Measurements from ENCODE around the gene IDH2. TPM values are rescaled to one million over a fixed set of nuclear protein-coding genes. Genes with fewer than 3 reads are reported as not detected.

The IDH2 gene
- total and polyA plus RNA-seq, 2 of the 13 experiments (the other 11 are each of a cell fraction or from before 2014, with no cell fraction given) = 121 to 145 TPM

DNA sequence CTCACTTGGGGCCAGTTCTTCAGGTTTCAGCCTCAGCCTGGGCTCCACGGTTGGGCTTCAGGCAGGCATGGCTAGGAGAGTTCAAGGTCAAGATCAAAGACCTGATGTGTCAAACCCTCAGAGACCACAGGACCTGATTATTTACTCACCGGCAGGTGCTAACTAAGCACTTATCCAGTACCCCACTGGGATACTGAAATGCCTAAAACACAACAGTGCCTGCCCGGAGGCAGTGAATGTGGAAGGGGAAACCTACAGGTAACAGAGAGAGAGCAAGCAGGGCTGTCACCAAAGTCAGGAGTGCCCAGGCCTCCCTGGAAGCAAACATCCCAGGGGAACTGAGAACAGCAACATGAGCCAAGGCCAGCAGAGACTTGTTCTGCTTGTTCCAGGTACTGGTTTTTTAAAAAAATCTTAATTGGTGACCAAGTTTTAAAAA, 6.7 kb downstream of the IDH2 start (continued):
- TF ChIP-seq HCFC1 (IDR thresholded peaks at IDR 0.05; ENCODE audit: low read depth, low read length) = no peak
- TF ChIP-seq PITX1 (CRISPR knock-in tag; IDR thresholded peaks at IDR 0.05) = peak; percentile 38; the same call in 1 of the 2 replicates
- TF ChIP-seq ZMYM3 (CRISPR knock-in tag; IDR thresholded peaks at IDR 0.05) = peak; percentile 63; the same call in 1 of the 2 replicates
- peak; percentile 90 for TF ChIP-seq SKI (IDR thresholded peaks at IDR 0.05; ENCODE audit: partially characterized antibody)
- TF ChIP-seq MED1 (CRISPR knock-in tag; IDR thresholded peaks at IDR 0.05) = peak; percentile 46; the same call in 1 of the 2 replicates
- TF ChIP-seq, protein P1, sequence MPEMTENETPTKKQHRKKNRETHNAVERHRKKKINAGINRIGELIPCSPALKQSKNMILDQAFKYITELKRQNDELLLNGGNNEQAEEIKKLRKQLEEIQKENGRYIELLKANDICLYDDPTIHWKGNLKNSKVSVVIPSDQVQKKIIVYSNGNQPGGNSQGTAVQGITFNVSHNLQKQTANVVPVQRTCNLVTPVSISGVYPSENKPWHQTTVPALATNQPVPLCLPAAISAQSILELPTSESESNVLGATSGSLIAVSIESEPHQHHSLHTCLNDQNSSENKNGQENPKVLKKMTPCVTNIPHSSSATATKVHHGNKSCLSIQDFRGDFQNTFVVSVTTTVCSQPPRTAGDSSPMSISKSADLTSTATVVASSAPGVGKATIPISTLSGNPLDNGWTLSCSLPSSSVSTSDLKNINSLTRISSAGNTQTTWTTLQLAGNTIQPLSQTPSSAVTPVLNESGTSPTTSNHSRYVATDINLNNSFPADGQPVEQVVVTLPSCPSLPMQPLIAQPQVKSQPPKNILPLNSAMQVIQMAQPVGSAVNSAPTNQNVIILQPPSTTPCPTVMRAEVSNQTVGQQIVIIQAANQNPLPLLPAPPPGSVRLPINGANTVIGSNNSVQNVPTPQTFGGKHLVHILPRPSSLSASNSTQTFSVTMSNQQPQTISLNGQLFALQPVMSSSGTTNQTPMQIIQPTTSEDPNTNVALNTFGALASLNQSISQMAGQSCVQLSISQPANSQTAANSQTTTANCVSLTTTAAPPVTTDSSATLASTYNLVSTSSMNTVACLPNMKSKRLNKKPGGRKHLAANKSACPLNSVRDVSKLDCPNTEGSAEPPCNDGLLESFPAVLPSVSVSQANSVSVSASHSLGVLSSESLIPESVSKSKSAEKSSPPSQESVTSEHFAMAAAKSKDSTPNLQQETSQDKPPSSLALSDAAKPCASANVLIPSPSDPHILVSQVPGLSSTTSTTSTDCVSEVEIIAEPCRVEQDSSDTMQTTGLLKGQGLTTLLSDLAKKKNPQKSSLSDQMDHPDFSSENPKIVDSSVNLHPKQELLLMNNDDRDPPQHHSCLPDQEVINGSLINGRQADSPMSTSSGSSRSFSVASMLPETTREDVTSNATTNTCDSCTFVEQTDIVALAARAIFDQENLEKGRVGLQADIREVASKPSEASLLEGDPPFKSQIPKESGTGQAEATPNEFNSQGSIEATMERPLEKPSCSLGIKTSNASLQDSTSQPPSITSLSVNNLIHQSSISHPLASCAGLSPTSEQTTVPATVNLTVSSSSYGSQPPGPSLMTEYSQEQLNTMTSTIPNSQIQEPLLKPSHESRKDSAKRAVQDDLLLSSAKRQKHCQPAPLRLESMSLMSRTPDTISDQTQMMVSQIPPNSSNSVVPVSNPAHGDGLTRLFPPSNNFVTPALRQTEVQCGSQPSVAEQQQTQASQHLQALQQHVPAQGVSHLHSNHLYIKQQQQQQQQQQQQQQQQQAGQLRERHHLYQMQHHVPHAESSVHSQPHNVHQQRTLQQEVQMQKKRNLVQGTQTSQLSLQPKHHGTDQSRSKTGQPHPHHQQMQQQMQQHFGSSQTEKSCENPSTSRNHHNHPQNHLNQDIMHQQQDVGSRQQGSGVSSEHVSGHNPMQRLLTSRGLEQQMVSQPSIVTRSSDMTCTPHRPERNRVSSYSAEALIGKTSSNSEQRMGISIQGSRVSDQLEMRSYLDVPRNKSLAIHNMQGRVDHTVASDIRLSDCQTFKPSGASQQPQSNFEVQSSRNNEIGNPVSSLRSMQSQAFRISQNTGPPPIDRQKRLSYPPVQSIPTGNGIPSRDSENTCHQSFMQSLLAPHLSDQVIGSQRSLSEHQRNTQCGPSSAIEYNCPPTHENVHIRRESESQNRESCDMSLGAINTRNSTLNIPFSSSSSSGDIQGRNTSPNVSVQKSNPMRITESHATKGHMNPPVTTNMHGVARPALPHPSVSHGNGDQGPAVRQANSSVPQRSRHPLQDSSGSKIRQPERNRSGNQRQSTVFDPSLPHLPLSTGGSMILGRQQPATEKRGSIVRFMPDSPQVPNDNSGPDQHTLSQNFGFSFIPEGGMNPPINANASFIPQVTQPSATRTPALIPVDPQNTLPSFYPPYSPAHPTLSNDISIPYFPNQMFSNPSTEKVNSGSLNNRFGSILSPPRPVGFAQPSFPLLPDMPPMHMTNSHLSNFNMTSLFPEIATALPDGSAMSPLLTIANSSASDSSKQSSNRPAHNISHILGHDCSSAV (CRISPR knock-in tag; IDR thresholded peaks at IDR 0.05; ENCODE audit: borderline replicate concordance) = no peak
- 0 out of 2 replicates have a peak, but pooled peaks have one; percentile 47 for TF ChIP-seq ZBTB20 (CRISPR knock-in tag; IDR thresholded peaks at IDR 0.05; ENCODE audit: borderline replicate concordance, low read depth)
- TF ChIP-seq, protein P2, sequence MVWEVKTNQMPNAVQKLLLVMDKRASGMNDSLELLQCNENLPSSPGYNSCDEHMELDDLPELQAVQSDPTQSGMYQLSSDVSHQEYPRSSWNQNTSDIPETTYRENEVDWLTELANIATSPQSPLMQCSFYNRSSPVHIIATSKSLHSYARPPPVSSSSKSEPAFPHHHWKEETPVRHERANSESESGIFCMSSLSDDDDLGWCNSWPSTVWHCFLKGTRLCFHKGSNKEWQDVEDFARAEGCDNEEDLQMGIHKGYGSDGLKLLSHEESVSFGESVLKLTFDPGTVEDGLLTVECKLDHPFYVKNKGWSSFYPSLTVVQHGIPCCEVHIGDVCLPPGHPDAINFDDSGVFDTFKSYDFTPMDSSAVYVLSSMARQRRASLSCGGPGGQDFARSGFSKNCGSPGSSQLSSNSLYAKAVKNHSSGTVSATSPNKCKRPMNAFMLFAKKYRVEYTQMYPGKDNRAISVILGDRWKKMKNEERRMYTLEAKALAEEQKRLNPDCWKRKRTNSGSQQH (CRISPR knock-in tag; IDR thresholded peaks at IDR 0.05; ENCODE audit: low read depth) = no peak
- peak; percentile 32; the same call in 1 of the 2 replicates for TF ChIP-seq SPEN (CRISPR knock-in tag; IDR thresholded peaks at IDR 0.05; ENCODE audit: low read depth)
- TF ChIP-seq ZBTB7B (CRISPR knock-in tag; IDR thresholded peaks at IDR 0.05) = peak; percentile 62
- TF ChIP-seq TBX2 (CRISPR knock-in tag; IDR thresholded peaks at IDR 0.05; ENCODE audit: borderline replicate concordance) = peak; percentile 96
- peak; percentile 16; the same call in 1 of the 2 replicates for TF ChIP-seq ZFX (CRISPR knock-in tag; IDR thresholded peaks at IDR 0.05; ENCODE audit: low read depth)
- TF ChIP-seq, protein P3, sequence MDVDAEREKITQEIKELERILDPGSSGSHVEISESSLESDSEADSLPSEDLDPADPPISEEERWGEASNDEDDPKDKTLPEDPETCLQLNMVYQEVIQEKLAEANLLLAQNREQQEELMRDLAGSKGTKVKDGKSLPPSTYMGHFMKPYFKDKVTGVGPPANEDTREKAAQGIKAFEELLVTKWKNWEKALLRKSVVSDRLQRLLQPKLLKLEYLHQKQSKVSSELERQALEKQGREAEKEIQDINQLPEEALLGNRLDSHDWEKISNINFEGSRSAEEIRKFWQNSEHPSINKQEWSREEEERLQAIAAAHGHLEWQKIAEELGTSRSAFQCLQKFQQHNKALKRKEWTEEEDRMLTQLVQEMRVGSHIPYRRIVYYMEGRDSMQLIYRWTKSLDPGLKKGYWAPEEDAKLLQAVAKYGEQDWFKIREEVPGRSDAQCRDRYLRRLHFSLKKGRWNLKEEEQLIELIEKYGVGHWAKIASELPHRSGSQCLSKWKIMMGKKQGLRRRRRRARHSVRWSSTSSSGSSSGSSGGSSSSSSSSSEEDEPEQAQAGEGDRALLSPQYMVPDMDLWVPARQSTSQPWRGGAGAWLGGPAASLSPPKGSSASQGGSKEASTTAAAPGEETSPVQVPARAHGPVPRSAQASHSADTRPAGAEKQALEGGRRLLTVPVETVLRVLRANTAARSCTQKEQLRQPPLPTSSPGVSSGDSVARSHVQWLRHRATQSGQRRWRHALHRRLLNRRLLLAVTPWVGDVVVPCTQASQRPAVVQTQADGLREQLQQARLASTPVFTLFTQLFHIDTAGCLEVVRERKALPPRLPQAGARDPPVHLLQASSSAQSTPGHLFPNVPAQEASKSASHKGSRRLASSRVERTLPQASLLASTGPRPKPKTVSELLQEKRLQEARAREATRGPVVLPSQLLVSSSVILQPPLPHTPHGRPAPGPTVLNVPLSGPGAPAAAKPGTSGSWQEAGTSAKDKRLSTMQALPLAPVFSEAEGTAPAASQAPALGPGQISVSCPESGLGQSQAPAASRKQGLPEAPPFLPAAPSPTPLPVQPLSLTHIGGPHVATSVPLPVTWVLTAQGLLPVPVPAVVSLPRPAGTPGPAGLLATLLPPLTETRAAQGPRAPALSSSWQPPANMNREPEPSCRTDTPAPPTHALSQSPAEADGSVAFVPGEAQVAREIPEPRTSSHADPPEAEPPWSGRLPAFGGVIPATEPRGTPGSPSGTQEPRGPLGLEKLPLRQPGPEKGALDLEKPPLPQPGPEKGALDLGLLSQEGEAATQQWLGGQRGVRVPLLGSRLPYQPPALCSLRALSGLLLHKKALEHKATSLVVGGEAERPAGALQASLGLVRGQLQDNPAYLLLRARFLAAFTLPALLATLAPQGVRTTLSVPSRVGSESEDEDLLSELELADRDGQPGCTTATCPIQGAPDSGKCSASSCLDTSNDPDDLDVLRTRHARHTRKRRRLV (CRISPR knock-in tag; IDR thresholded peaks at IDR 0.05) = peak; percentile 67; the same call in 1 of the 2 replicates
- TF ChIP-seq, protein P4, sequence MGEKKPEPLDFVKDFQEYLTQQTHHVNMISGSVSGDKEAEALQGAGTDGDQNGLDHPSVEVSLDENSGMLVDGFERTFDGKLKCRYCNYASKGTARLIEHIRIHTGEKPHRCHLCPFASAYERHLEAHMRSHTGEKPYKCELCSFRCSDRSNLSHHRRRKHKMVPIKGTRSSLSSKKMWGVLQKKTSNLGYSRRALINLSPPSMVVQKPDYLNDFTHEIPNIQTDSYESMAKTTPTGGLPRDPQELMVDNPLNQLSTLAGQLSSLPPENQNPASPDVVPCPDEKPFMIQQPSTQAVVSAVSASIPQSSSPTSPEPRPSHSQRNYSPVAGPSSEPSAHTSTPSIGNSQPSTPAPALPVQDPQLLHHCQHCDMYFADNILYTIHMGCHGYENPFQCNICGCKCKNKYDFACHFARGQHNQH (CRISPR knock-in tag; IDR thresholded peaks at IDR 0.05) = 0 out of 2 replicates have a peak, but pooled peaks have one; percentile 60
